Vagina (tissue), 2 donors: ENCODE results near the gene KCTD11. TPM values are rescaled to one million over a fixed set of nuclear protein-coding genes. Genes with fewer than 3 reads are reported as not detected.

Experiments used
- DNase-seq, 2 donors: peaks; one replicate each; pipeline ENCODE4 v3.0.0-alpha.2; 2017; ENCODE audit errors: extremely low spot score in 2 of 2
- H3K27ac ChIP-seq: fragments of 200-600 bp; sonication (generic); one replicate; pipeline ENCODE4 v1.5.1; 2019
- H3K27me3 ChIP-seq: fragments of 200-600 bp; sonication (generic); one replicate; pipeline ENCODE4 v1.5.1; 2019
- H3K36me3 ChIP-seq, 2 donors: fragments of 200-600 bp; sonication (generic); one replicate each; pipeline ENCODE4 v1.5.1; 2017 to 2019
- H3K4me1 ChIP-seq: fragments of 200-600 bp; sonication (generic); one replicate; pipeline ENCODE4 v1.5.1; 2019
- H3K4me3 ChIP-seq, 2 donors: fragments of 200-600 bp; sonication (generic); 1 replicate in 1 of 2; 2 replicates in 1 of 2; pipeline ENCODE4 v1.5.1; 2016 to 2019
- H3K9me3 ChIP-seq: fragments of 200-600 bp; sonication (generic); one replicate; pipeline ENCODE4 v1.5.1; 2019
- POLR2A ChIP-seq, 2 donors: fragments of 450-650 bp; IDR thresholded peaks; one replicate each; pipeline ENCODE4 v1.6.1; 2017; ENCODE audit warnings: antibody characterized with exemption in 2 of 2, mild to moderate bottlenecking in 2 of 2, moderate library complexity in 2 of 2
- POLR2AphosphoS5 ChIP-seq, 2 donors: sonication (generic); formaldehyde crosslinking; IDR thresholded peaks; one replicate each; pipeline ENCODE4 v1.9.0; 2017; ENCODE audit warnings: antibody characterized with exemption in 2 of 2, mild to moderate bottlenecking in 2 of 2, low read depth in 1 of 2; ENCODE audit not compliant: insufficient read depth in 1 of 2
- intact Hi-C: fragments of 100-400 bp; cut with DNase I; formaldehyde crosslinking; loops from one replicate; pipeline ENCODE4 v1.15.1; 2023
- total RNA-seq: library from RNA; depleted of rRNA; stranded (reverse); fragments of >200 nt; gene quantifications from one replicate; pipeline ENCODE4 v1.2.3, GENCODE V29; 2016
- TF ChIP-seq, protein P1 (sequence below), 3 experiments: fragments of 450-650 bp in 2 of 3; fragments of 200-600 bp in 1 of 3; sonication (generic) in 1 of 3; IDR thresholded peaks; one replicate each; pipeline ENCODE4 v1.5.1; 2017 to 2019; ENCODE audit warnings: antibody characterized with exemption in 3 of 3, mild to moderate bottlenecking in 2 of 3, moderate library complexity in 2 of 3

Gene KCTD11
- total RNA-seq, 1 donor from 2014 or later = 12.5 TPM

DNA sequence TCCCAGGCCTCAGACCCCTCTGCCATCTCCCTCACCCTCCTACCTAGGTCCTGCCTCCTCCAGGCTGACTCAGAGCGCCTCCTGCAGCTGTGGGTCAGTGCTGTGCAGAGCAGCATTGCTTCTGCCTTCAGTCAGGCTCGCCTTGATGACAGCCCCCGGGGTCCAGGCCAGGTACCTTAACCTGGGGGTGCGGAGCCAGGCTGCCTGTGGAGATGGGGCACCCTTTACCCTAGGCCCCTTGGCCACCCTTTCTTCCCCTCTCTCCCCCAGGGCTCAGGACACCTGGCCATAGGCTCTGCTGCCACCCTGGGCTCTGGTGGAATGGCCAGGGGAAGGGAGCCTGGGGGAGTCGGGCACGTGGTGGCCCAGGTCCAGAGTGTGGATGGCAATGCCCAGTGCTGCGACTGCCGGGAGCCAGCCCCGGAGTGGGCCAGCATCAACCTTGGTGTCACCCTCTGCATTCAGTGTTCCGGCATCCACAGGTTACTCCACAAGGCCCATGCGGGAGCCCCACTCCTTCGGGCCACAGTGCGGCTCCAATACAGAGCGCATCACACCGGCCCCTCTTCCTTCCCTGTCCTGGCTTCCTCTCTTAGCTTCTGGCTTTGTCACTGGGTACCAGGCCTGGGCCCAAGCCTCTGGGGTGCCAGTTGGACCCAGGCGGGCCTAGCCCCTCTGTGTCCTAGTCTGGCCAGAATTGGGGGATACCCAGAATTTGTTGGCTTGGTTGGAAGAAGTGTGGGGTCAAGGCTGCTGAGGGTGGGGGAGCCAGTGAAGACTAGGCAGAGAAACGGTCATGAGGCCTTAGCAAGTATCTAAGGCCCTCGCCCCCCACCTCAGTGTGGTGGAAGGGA is 5.0 kb upstream of the KCTD11 start:
- no peaks in the 10 kb centered on the region for H3K9me3 ChIP-seq
- H3K27me3 ChIP-seq = no peaks in the 10 kb centered on the region
- no peak for DNase-seq
- no peak overlapping the region for H3K27ac ChIP-seq
- TF ChIP-seq POLR2AphosphoS5 (IDR thresholded peaks at IDR 0.05; ENCODE audit: insufficient read depth in 1 of 2, low read depth in 1 of 2) (no peak), POLR2A (IDR thresholded peaks at IDR 0.05) (no peak)
- TF ChIP-seq, protein P1, sequence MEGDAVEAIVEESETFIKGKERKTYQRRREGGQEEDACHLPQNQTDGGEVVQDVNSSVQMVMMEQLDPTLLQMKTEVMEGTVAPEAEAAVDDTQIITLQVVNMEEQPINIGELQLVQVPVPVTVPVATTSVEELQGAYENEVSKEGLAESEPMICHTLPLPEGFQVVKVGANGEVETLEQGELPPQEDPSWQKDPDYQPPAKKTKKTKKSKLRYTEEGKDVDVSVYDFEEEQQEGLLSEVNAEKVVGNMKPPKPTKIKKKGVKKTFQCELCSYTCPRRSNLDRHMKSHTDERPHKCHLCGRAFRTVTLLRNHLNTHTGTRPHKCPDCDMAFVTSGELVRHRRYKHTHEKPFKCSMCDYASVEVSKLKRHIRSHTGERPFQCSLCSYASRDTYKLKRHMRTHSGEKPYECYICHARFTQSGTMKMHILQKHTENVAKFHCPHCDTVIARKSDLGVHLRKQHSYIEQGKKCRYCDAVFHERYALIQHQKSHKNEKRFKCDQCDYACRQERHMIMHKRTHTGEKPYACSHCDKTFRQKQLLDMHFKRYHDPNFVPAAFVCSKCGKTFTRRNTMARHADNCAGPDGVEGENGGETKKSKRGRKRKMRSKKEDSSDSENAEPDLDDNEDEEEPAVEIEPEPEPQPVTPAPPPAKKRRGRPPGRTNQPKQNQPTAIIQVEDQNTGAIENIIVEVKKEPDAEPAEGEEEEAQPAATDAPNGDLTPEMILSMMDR (IDR thresholded peaks at IDR 0.05) = no peak
- H3K36me3 ChIP-seq = no peaks in the 10 kb centered on the region
- peaks cover 15% of the 10 kb centered on the region for H3K4me1 ChIP-seq
- intact Hi-C loops = loop anchor here (5.0 kb wide), 1 partner anchor 35 kb away; no protein-coding TSS in a partner anchor
- no peak overlapping the region for H3K4me3 ChIP-seq

- intact Hi-C loops = loop anchor here (5.0 kb wide), 1 partner anchor 36 kb away; no protein-coding TSS in a partner anchor
- TF ChIP-seq, protein P1 (IDR thresholded peaks at IDR 0.05) = no peak
- no peak for TF ChIP-seq POLR2A (IDR thresholded peaks at IDR 0.05)
- peak in 1 of 2 donors; percentile 12 for TF ChIP-seq POLR2AphosphoS5 (IDR thresholded peaks at IDR 0.05; ENCODE audit: insufficient read depth in 1 of 2, low read depth in 1 of 2)
- Histone ChIP-seq H3K9me3 (no peaks in the 10 kb centered on the region), H3K4me1 (peaks cover 20% of the 10 kb centered on the region), H3K4me3 (no peak overlapping the region), H3K27me3 (no peaks in the 10 kb centered on the region), H3K36me3 (no peaks in the 10 kb centered on the region), H3K27ac (no peak overlapping the region)
- no peak for DNase-seq
These were observed 4.1 kb upstream of the KCTD11 start for GRCh38 chr17:7347630-7348477.

DNA sequence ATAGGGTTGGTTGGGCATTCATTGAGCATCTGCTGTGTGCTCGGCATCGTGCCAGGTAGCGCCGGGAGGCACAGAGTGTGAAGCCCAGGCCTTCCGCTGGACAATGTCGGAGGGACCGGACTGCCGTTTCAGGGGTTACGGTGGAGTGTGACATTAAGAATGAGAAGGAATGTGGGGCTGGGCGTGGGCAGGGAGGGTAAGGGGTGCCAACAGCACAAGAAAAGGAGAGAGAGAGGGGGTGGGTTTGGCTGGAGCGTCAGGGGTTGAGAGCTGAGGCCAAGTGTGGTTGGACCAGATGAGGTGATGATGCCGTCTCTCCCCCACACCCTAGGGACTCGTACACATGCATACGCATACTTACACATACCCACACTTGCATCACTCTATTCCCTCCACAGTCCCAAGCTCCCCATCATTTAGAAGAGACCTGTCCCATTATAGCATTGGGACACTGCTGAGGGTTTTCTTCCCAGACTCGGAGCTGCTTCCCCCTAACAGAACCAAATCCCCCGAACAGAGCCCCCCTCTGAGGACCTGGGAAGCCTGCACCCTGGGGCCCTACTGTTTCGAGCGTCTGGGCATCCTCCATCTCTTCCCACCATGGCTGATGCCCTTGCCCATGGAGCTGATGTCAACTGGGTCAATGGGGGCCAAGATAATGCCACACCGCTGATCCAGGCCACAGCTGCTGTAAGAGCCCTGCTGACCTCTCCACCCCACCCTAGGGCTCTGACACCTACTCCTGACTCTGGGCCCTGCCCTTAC is 3.3 kb upstream of the KCTD11 start:
- Histone ChIP-seq H3K4me3 (no peak overlapping the region), H3K9me3 (no peaks in the 10 kb centered on the region), H3K27ac (no peak overlapping the region), H3K36me3 (no peaks in the 10 kb centered on the region), H3K4me1 (peaks cover 28% of the 10 kb centered on the region), H3K27me3 (no peaks in the 10 kb centered on the region)
- DNase-seq = no peak
- no peak for TF ChIP-seq POLR2A (IDR thresholded peaks at IDR 0.05)
- TF ChIP-seq POLR2AphosphoS5 (IDR thresholded peaks at IDR 0.05; ENCODE audit: insufficient read depth in 1 of 2, low read depth in 1 of 2) = no peak
- TF ChIP-seq, protein P1 (IDR thresholded peaks at IDR 0.05) = no peak
- intact Hi-C loops = loop anchor here (5.0 kb wide), 1 partner anchor 36 kb away; no protein-coding TSS in a partner anchor

GRCh38 chr17:7352503-7352889 is 534 bp downstream of the KCTD11 start:
- Histone ChIP-seq H3K36me3 (no peaks in the 10 kb centered on the region), H3K9me3 (no peaks in the 10 kb centered on the region), H3K27me3 (no peaks in the 10 kb centered on the region), H3K4me1 (peaks cover 52% of the 10 kb centered on the region), H3K27ac (peak overlapping the region; percentile 96), H3K4me3 (peak overlapping the region; percentile 87 to 99)
- no peak for DNase-seq
- intact Hi-C loops = loop anchor here (5.0 to 10.0 kb wide), 4 partner anchors 55 to 212 kb away; partner anchors contain the start of genes FGF11, NLGN2, POLR2A and SENP3
- no peak for TF ChIP-seq POLR2A (IDR thresholded peaks at IDR 0.05)
- TF ChIP-seq POLR2AphosphoS5 (IDR thresholded peaks at IDR 0.05; ENCODE audit: insufficient read depth in 1 of 2, low read depth in 1 of 2) = no peak
- TF ChIP-seq, protein P1 (IDR thresholded peaks at IDR 0.05) = no peak
